Activated naive CD8-positive, alpha-beta T cell treated with anti-CD3 and anti-CD28 coated beads for 36 hours (primary cell): ENCODE data around the gene ASXL2. TPM values are rescaled to one million over a fixed set of nuclear protein-coding genes. Genes with fewer than 3 reads are reported as not detected.

Source experiments
- DNase-seq: peaks from one replicate; pipeline ENCODE4 v3.0.0; 2021
- H3K27ac Mint-ChIP-seq: one replicate; pipeline ENCODE4 v1.8.0; 2022; ENCODE audit warnings: mild to moderate bottlenecking, moderate library complexity, mixed read lengths
- H3K27me3 Mint-ChIP-seq: one replicate; pipeline ENCODE4 v1.8.0; 2022; ENCODE audit warnings: mild to moderate bottlenecking, mixed read lengths
- H3K36me3 Mint-ChIP-seq: one replicate; pipeline ENCODE4 v1.8.0; 2021; ENCODE audit warnings: mild to moderate bottlenecking, mixed read lengths
- H3K4me1 Mint-ChIP-seq: one replicate; pipeline ENCODE4 v1.8.0; 2021; ENCODE audit warnings: mixed read lengths
- H3K4me3 Mint-ChIP-seq: one replicate; pipeline ENCODE4 v1.8.0; 2022; ENCODE audit warnings: mild to moderate bottlenecking, moderate library complexity, mixed read lengths
- H3K9me3 Mint-ChIP-seq: one replicate; pipeline ENCODE4 v1.8.0; 2022; ENCODE audit warnings: mixed read lengths
- total RNA-seq, 2 experiments: library from RNA; stranded (reverse); gene quantifications; one replicate each; pipeline ENCODE4 v1.2.3, GENCODE V29; 2021

Gene ASXL2
- total RNA-seq, 2 experiments from 2014 or later = 36.2 to 39.6 TPM

DNA sequence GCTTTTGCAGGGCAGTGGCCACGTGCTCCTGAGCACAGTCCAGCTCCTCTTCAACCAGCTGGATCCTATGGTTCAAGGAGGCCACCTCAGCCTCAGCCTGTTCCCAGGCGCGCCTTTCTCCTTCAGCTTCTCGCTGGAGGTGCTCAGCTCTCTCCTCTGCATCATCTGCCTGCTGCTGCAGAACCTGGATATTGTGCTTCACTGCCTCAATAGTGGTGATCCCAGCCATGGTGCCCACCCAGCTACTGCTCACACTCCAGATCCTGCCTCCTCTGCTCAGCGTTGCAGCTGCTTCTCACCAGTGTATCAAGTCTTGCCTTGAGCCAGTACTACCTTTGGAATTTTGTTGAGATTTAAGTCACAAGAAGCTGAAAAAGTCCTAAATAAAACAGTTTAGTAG is 67.9 kb downstream of the ASXL2 start:
- H3K4me3 Mint-ChIP-seq = no peak overlapping the region
- H3K9me3 Mint-ChIP-seq = no peaks in the 10 kb centered on the region
- H3K27ac Mint-ChIP-seq = no peak overlapping the region
- H3K4me1 Mint-ChIP-seq = peaks cover 40% of the 10 kb centered on the region
- H3K27me3 Mint-ChIP-seq = no peaks in the 10 kb centered on the region
- DNase-seq = no peak
- H3K36me3 Mint-ChIP-seq = peaks cover 24% of the 10 kb centered on the region

DNA sequence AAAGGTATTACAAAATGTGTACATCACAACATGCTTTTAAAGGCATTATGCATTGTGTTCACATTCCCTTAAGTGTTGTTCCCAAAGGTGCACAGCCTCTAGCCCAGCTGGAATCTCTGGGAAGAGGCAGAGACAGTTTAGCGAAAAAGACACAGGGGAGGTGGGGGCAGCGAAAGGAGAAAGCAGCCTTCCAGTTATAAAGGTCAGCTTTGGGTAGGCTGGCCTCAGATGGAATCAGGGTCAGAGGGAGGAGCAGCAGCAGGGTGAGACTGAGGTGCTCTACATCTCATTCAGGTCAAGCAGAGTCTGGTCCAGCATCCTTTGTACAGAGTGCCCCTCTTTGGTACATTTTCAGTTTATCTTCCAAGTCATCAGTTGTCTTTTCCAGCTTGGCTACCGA is 68.6 kb downstream of the ASXL2 start:
- H3K4me1 Mint-ChIP-seq = peaks cover 44% of the 10 kb centered on the region

DNA sequence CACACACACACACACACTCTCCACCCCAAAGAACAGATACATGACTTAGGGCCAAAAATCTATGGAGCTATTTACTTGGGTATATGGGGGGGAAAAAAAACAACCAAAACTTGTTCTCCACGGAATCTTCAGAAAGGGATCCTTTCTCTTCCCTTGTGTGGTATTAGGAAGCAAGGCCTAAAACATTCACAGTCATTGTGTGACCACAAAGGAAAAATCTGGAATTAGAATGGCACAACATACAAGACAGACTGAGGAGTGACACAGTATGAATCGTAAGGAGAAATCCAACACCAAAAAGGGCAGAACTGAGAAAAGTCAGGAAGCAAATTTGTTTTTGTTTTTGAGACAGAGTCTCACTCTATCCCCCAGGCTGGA is 70.3 kb downstream of the ASXL2 start:
- peaks cover 42% of the 10 kb centered on the region for H3K36me3 Mint-ChIP-seq
- no peaks in the 10 kb centered on the region for H3K27me3 Mint-ChIP-seq
- no peak overlapping the region for H3K4me3 Mint-ChIP-seq
- peak overlapping the region; percentile 39 for H3K27ac Mint-ChIP-seq
- H3K4me1 Mint-ChIP-seq = peaks cover 49% of the 10 kb centered on the region
- no peaks in the 10 kb centered on the region for H3K9me3 Mint-ChIP-seq
- DNase-seq = no peak

More for the DNA sequence above, 68.6 kb downstream of the ASXL2 start:
- Mint-ChIP-seq H3K27ac (no peak overlapping the region), H3K36me3 (peaks cover 25% of the 10 kb centered on the region), H3K9me3 (no peaks in the 10 kb centered on the region), H3K4me3 (no peak overlapping the region), H3K27me3 (no peaks in the 10 kb centered on the region)
- DNase-seq = no peak

DNA sequence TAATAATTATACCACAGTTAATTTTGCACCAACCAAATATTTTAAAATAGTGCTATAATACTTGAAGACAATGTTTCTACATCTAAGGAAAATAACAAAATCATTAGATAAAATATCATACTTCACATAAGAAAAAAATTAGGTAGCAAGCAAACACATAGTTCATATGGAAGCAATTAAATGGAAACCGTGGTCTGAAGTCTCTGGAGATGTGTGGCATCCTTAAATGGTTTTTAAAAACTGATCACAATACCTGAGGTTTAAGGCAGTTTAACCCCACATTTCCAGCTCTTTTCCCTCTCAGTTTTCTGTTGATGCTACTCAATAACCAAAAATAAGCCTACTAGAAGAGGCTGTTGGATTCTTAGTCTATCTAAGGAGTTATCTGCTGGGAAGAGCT is 71.3 kb downstream of the ASXL2 start:
- Mint-ChIP-seq H3K27me3 (no peaks in the 10 kb centered on the region), H3K4me3 (no peak overlapping the region), H3K36me3 (peaks cover 48% of the 10 kb centered on the region), H3K9me3 (no peaks in the 10 kb centered on the region), H3K4me1 (peaks cover 48% of the 10 kb centered on the region), H3K27ac (no peak overlapping the region)
- DNase-seq = no peak

DNA sequence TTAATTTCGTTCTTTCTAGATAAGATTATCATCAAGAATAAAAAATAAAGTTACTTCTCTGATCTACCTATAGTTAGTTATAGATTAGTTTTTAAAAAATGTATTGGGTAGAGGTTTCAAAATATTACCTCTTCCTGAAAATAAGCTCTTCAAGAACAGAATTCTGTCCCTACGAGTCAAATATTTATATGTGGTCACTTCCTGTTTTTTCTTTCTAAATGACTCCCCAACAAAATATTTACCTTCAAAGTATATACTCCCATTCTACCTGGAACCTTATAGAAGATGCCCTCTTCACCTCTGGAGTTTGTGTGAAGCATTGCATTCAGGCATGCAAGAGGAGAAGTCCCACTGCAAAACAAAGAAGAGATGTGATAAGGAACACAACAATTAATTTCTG is 72.3 kb downstream of the ASXL2 start:
- Mint-ChIP-seq H3K36me3 (peaks cover 51% of the 10 kb centered on the region), H3K27ac (peak overlapping the region; percentile 54), H3K4me1 (peaks cover 55% of the 10 kb centered on the region), H3K9me3 (no peaks in the 10 kb centered on the region), H3K27me3 (no peaks in the 10 kb centered on the region), H3K4me3 (no peak overlapping the region)
- DNase-seq = no peak

DNA sequence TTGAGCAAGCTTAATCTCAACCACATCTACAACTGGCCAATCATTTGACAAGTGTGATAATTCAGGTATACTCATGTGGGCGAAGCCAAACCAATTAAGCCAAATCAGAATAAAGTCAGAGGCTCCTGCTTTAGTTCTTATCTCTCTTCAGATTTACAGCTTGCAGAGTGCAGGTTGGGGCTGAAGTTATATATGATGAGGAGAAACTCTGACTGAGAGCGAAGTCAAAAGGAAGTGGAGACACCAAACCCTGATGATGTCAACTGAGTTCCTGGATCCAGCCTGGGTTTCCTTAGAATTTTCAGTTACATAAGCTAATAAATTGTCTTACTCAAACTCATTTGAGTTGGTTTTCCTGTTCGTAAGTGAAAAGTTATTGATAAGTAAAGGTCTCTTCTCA is 73.9 kb downstream of the ASXL2 start:
- no peak overlapping the region for H3K4me3 Mint-ChIP-seq
- peaks cover 58% of the 10 kb centered on the region for H3K4me1 Mint-ChIP-seq
- peaks cover 43% of the 10 kb centered on the region for H3K36me3 Mint-ChIP-seq

DNA sequence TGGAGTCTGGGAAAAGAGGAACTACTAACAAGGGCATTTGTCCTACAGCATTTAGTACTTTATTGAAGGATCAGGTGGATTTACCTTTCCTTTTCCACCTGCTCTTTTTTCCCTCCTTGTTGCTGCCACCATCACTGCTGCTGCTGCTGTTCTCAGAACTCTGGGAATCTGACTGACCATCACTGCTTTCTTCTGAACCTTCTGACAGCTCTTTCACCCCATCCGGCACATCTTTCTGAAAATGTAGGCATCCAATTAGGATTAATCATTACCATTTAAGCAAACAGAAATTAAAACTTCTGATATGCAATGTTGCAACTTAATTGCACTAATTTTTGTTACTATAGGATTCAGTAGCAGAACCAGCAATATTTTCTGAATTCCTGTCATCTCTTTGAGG is 79.0 kb downstream of the ASXL2 start:
- peaks cover 3% of the 10 kb centered on the region for H3K9me3 Mint-ChIP-seq
- no peak overlapping the region for H3K4me3 Mint-ChIP-seq
- peaks cover 68% of the 10 kb centered on the region for H3K36me3 Mint-ChIP-seq
- no peaks in the 10 kb centered on the region for H3K27me3 Mint-ChIP-seq
- DNase-seq = no peak
- H3K27ac Mint-ChIP-seq = peak overlapping the region; percentile 65
- peaks cover 70% of the 10 kb centered on the region for H3K4me1 Mint-ChIP-seq

More for the DNA sequence above, 73.9 kb downstream of the ASXL2 start:
- no peak for DNase-seq
- Mint-ChIP-seq H3K27me3 (no peaks in the 10 kb centered on the region), H3K27ac (peak overlapping the region; percentile 40), H3K9me3 (no peaks in the 10 kb centered on the region)

DNA sequence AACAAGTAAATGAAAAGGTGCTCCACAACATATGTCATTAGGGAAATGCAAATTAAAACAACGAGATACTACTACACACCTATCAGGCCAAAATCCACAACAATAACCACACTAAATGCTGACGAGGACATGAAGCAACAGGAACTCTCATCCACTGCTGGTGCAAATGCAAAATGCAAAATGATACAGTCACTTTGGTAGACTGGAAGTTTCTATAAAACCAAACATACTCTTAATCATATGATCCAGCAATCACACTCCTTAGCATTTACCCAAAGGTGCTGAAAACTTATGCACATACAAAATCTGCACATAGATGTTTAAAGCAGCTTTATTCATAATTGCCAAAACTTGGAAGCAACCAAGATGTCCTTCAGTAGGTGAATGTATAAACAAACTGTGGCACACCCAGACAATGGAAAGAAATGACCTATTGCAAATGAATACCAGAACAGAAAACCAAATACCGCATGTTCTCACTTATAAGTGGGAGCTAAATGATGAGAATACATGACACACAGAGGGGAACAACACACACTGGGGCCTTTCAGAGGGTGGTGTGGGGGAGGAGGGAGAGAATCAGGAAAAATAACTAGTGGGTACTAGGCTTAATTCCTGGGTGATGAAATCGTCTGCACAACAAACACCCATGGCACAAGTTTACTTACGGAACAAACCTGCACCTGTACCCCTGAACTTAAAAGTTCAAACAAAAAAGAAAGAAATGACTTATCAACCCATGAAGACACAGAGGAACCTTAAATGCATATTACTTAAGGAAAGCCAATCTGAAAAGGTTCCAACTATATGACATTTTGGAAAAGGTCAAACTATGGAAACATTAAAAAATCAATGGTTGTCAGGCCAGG is 80.4 kb downstream of the ASXL2 start:
- H3K27me3 Mint-ChIP-seq = no peaks in the 10 kb centered on the region
- H3K4me3 Mint-ChIP-seq = peak overlapping the region; percentile 12
- H3K36me3 Mint-ChIP-seq = peaks cover 61% of the 10 kb centered on the region
- peak overlapping the region; percentile 92 for H3K27ac Mint-ChIP-seq
- peak; percentile 38 for DNase-seq
- peaks cover 75% of the 10 kb centered on the region for H3K4me1 Mint-ChIP-seq
- H3K9me3 Mint-ChIP-seq = peaks cover 3% of the 10 kb centered on the region

DNA sequence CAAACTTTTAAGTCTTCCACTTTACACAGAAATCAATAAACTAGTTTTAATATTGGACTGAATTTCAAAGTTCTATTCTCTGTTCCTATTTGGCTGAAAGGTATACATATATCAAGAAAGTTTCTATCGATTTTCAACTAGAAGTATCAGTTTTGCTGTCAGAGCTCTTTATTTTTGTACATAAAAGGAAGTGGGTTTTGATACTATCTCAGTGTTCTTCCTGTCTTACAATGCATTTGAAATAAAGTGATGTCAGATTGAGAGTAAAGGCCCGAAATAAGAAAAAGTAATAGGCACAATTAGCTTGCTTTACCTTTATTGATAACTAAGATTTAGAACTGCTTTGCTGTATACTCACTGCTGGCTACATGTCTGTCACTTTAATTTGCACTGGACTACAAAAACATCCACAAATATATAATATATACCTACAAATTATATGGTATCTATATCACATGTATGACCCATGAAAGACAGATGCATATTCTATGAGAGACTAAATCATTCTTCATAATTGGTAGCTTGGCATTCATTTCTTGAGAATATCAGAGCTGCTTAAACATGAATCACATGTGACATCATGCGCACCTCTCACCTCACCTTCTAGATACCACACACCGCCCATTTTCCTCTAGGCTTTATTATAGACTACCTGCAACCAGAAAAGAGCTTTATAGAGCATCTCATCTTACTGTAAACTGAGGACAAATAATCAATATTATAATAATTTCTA is 83.6 kb downstream of the ASXL2 start:
- no peak for DNase-seq
- H3K4me3 Mint-ChIP-seq = peak overlapping the region; percentile 77
- H3K27me3 Mint-ChIP-seq = no peaks in the 10 kb centered on the region
- peaks cover 5% of the 10 kb centered on the region for H3K9me3 Mint-ChIP-seq
- H3K4me1 Mint-ChIP-seq = peaks cover 79% of the 10 kb centered on the region
- H3K36me3 Mint-ChIP-seq = peaks cover 79% of the 10 kb centered on the region
- H3K27ac Mint-ChIP-seq = peak overlapping the region; percentile 94

DNA sequence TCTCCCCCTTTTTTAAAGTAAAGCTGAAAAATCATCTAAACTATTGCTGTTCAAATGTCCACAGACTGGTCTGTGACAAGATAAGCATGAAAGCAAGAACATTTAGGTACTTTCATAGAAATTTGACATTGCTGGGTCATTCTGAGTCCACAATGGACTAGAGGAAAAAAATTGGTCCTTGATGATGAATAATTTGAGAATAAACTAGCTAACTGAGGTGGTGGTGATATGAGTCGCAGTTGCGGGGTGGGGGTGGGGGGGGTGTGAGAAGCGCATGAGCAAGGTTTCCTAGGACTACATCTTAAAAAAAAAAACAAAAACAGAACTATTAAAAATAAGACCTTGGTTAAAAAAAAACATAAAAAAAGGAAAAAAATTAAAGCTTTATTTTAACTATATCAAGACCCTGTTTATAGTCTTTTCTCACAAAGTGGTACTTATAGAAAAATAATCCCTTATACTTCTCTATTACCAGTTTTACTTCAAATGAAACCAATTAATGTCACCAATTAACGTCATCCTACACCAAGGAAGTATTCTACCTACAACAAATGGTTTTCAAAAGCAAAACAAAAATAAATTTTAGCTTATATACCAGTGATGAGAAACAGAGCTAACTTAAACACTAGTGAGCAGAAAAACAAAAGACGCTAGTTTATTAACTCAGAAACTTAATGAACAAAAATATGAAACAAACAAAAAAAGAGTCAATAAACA is 88.1 kb downstream of the ASXL2 start:
- no peak for DNase-seq
- peaks cover 6% of the 10 kb centered on the region for H3K9me3 Mint-ChIP-seq
- no peak overlapping the region for H3K4me3 Mint-ChIP-seq
- peaks cover 62% of the 10 kb centered on the region for H3K4me1 Mint-ChIP-seq
- H3K36me3 Mint-ChIP-seq = peaks cover 49% of the 10 kb centered on the region
- H3K27me3 Mint-ChIP-seq = no peaks in the 10 kb centered on the region
- H3K27ac Mint-ChIP-seq = peak overlapping the region; percentile 65

DNA sequence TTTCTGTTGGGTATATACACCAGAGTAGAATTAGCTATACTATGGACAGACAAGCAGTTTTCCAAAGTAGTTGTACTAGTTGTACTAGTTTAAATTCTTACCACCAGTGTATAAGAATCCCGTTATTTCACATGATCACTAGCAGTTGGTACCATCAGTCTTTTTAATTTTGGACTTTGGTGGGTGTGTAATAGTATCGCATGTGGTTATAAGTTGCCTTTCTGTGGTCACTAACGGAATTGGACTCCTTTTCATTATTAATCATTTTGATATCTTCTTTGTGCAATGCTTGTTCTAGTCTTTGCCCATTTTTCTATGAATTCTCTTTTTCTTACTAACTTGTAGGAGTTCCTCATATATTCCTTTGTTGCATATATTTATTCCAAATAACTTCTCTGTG is 89.8 kb downstream of the ASXL2 start:
- Mint-ChIP-seq H3K36me3 (peaks cover 44% of the 10 kb centered on the region), H3K4me3 (peak overlapping the region; percentile 22), H3K9me3 (peaks cover 6% of the 10 kb centered on the region), H3K27ac (peak overlapping the region; percentile 65), H3K4me1 (peaks cover 44% of the 10 kb centered on the region), H3K27me3 (no peaks in the 10 kb centered on the region)
- DNase-seq = no peak

DNA sequence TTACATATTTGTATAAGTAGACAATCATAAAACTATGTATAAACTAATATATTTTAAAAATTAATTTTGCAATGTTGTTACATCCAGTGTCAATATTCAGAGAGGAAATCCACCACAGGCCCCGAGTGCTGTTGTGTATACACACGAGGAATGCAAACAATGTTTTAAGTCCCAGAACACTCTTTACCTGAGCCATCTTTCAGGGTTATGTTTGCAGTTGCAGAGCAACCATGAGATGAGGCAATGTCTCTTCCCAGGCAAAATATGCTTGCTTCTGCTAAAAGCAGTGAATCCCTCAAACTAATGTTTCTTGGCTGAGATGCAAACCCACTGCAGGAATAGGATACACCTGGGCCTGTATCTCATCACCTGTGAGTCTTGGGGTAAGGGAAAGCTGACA is 91.3 kb downstream of the ASXL2 start:
- Mint-ChIP-seq H3K36me3 (peaks cover 41% of the 10 kb centered on the region), H3K27ac (no peak overlapping the region), H3K4me1 (peaks cover 40% of the 10 kb centered on the region)

DNA sequence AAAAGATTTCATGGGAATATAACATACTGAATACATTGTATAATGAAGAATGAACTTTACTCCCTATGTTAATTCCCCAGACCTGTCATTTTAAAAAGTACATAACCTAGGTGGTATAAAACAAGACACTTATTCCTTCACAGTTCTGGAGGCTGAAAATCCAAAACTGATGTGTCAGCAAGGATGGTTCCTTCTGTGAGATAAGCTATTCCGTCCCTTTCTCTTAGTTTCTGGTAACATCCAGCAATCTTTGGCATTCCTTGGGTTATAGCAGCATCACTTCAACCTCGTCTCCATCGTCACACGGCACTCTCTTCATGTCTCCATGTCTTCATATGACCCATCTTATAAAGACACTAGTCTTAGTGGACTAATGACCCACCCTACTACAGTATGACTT is 93.9 kb downstream of the ASXL2 start:
- Mint-ChIP-seq H3K36me3 (peaks cover 22% of the 10 kb centered on the region), H3K4me3 (no peak overlapping the region), H3K27ac (peak overlapping the region; percentile 4), H3K27me3 (no peaks in the 10 kb centered on the region), H3K4me1 (peaks cover 21% of the 10 kb centered on the region), H3K9me3 (peaks cover 4% of the 10 kb centered on the region)
- DNase-seq = no peak

More for the DNA sequence above, 91.3 kb downstream of the ASXL2 start:
- peaks cover 6% of the 10 kb centered on the region for H3K9me3 Mint-ChIP-seq
- no peak overlapping the region for H3K4me3 Mint-ChIP-seq
- H3K27me3 Mint-ChIP-seq = no peaks in the 10 kb centered on the region
- DNase-seq = no peak

DNA sequence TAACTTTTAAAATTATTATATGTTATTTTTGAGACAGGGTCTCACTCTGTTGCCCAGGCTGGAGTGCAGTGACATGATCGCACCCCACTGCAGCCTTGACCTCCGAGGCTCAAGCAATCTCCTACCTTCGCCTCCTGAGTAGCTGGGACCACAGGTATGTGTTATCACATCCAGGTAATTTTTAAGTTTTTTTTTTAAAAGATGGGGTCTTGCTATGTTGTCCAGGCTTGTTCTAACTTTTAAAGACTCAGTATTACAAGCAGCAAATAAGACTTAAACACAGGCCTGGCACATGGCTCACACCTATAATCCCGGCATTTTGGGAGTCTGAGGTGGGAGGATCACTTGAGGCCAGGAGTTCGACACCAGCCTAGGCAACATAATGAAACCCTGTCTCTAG is 101.2 kb downstream of the ASXL2 start:
- H3K4me3 Mint-ChIP-seq = no peak overlapping the region
- H3K27me3 Mint-ChIP-seq = no peaks in the 10 kb centered on the region
- DNase-seq = no peak
- H3K4me1 Mint-ChIP-seq = peaks cover 13% of the 10 kb centered on the region
- peaks cover 1% of the 10 kb centered on the region for H3K9me3 Mint-ChIP-seq
- no peak overlapping the region for H3K27ac Mint-ChIP-seq
- H3K36me3 Mint-ChIP-seq = peaks cover 14% of the 10 kb centered on the region

DNA sequence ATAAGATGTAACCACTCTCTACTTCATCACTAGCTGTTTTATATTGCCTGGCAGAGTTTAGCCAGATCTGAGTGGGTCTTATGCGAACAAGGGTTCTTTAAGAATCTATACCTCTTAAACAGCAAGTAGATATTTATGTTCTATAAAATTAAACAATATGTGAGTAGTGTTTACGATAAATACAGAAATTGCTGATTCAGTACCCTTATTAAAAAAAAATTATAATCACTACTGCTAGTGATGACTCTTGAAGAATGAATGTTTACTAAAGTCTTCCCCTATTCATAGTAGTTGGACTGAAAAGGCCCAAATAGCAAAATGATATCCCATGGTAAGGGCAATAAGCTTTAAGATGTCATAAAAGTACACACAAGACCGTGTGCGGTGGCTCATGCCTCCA is 106.2 kb downstream of the ASXL2 start:
- H3K27me3 Mint-ChIP-seq = no peaks in the 10 kb centered on the region

More for the DNA sequence above, 106.2 kb downstream of the ASXL2 start:
- Mint-ChIP-seq H3K4me1 (peaks cover 11% of the 10 kb centered on the region), H3K36me3 (peaks cover 25% of the 10 kb centered on the region), H3K27ac (no peak overlapping the region), H3K9me3 (peaks cover 1% of the 10 kb centered on the region), H3K4me3 (no peak overlapping the region)
- DNase-seq = no peak
